ENCODE data around the gene TSPAN17. TPM values are rescaled to one million over a fixed set of nuclear protein-coding genes. Genes with fewer than 3 reads are reported as not detected.

Gene TSPAN17
- total and polyA plus RNA-seq, 2 experiments from 2014 or later, result 11.7 to 52.1 TPM

Small RNA genes lying within 50 kb of the gene (microRNA-seq; reads per million reads assigned to microRNA genes)
- not detected for gene MIR4281

Small RNA genes lying within 50 kb of the gene (small RNA-seq; reads per million reads assigned to genes)
- not detected for gene MIR4281 (ENCODE audit: low replicate concordance)

Other genes starting within 250 kb of the TSPAN17 start
- gene CLTB, start 230.9 kb upstream of the TSPAN17 start, total RNA-seq (2014; rRNA removed; shearing (Covaris generic)), result 34.0 and 41.4 TPM in 2 replicates
- gene CLTB, start 230.9 kb upstream of the TSPAN17 start, polyA plus RNA-seq (2016; fragmentation: Nextera tagmentation; extraction: Ambion mirVana), result 26.8 and 30.1 TPM in 2 replicates
- gene FAF2, start 199.1 kb upstream of the TSPAN17 start, total RNA-seq (2014; rRNA removed; shearing (Covaris generic)), result 32.8 and 34.6 TPM in 2 replicates
- 36.4 and 37.6 TPM in 2 replicates for gene FAF2, start 199.1 kb upstream of the TSPAN17 start, polyA plus RNA-seq (2016; fragmentation: Nextera tagmentation; extraction: Ambion mirVana)
- gene RNF44, start 110.1 kb upstream of the TSPAN17 start, total RNA-seq (2014; rRNA removed; shearing (Covaris generic)), result 78.5 and 104 TPM in 2 replicates
- gene RNF44, start 110.1 kb upstream of the TSPAN17 start, polyA plus RNA-seq (2016; fragmentation: Nextera tagmentation; extraction: Ambion mirVana), result 56.7 and 59.3 TPM in 2 replicates
- gene CDHR2, start 98.1 kb upstream of the TSPAN17 start, total RNA-seq (2014; rRNA removed; shearing (Covaris generic)), result not detected in 2 replicates
- gene CDHR2, start 98.1 kb upstream of the TSPAN17 start, polyA plus RNA-seq (2016; fragmentation: Nextera tagmentation; extraction: Ambion mirVana), result 0.17 TPM in 1 of 2 replicates, not detected in the other
- gene GPRIN1, start 37.3 kb upstream of the TSPAN17 start, total RNA-seq (2014; rRNA removed; shearing (Covaris generic)), result 11.7 and 14.6 TPM in 2 replicates
- gene GPRIN1, start 37.3 kb upstream of the TSPAN17 start, polyA plus RNA-seq (2016; fragmentation: Nextera tagmentation; extraction: Ambion mirVana), result 3.8 and 4.4 TPM in 2 replicates
- 1.8 and 3.6 TPM in 2 replicates for gene SNCB, start 16.9 kb upstream of the TSPAN17 start, total RNA-seq (2014; rRNA removed; shearing (Covaris generic))
- 13.5 and 13.8 TPM in 2 replicates for gene SNCB, start 16.9 kb upstream of the TSPAN17 start, polyA plus RNA-seq (2016; fragmentation: Nextera tagmentation; extraction: Ambion mirVana)
- 0.17 TPM in 1 of 2 replicates, not detected in the other for gene EIF4E1B, start 16.8 kb upstream of the TSPAN17 start, total RNA-seq (2014; rRNA removed; shearing (Covaris generic))
- gene EIF4E1B, start 16.8 kb upstream of the TSPAN17 start, polyA plus RNA-seq (2016; fragmentation: Nextera tagmentation; extraction: Ambion mirVana), result 0.10 TPM in 1 of 2 replicates, not detected in the other
- gene UNC5A, start 163.1 kb downstream of the TSPAN17 start, total RNA-seq (2014; rRNA removed; shearing (Covaris generic)), result 3.9 and 7.3 TPM in 2 replicates
- gene UNC5A, start 163.1 kb downstream of the TSPAN17 start, polyA plus RNA-seq (2016; fragmentation: Nextera tagmentation; extraction: Ambion mirVana), result 0.92 and 1.1 TPM in 2 replicates